ENCODE results near the gene WRAP53. TPM values are rescaled to one million over a fixed set of nuclear protein-coding genes. Genes with fewer than 3 reads are reported as not detected.
A peak's percentile ranks its signal among the peaks of the same experiment; 100 is the strongest.

Gene WRAP53
- total and polyA plus RNA-seq, 2 of the 13 experiments (the other 11 are each of a cell fraction or from before 2014, with no cell fraction given): 7.0 to 19.5 TPM

GRCh38 chr17:7687072-7687907 is 987 bp upstream of the WRAP53 start, which contains the start of gene TP53 (continued):
- TF ChIP-seq ZNF577 (CRISPR knock-in tag; IDR thresholded peaks at IDR 0.05; ENCODE audit: borderline replicate concordance, low read depth) (no peak), EED (CRISPR knock-in tag; IDR thresholded peaks at IDR 0.05) (no peak), HMGXB4 (CRISPR knock-in tag; IDR thresholded peaks at IDR 0.05; ENCODE audit: borderline replicate concordance in 1 of 2, low read depth in 1 of 2) (peak in 1 of 2 experiments; percentile 25; a peak in 1 of 4 replicates), ZNF503 (CRISPR knock-in tag; IDR thresholded peaks at IDR 0.05) (no peak), RBM22 (optimal IDR thresholded peaks at IDR 0.05; ENCODE audit: low read length) (no peak), HNRNPH1 (optimal IDR thresholded peaks at IDR 0.05; ENCODE audit: low read depth, low read length) (no peak), BORCS8-MEF2B (CRISPR knock-in tag; IDR thresholded peaks at IDR 0.05) (peak; percentile 81; the same call in 1 of the 2 replicates), SMAD9 (CRISPR knock-in tag; IDR thresholded peaks at IDR 0.05) (no peak), DMTF1 (CRISPR knock-in tag; IDR thresholded peaks at IDR 0.05) (no peak), GABPA (IDR thresholded peaks at IDR 0.05; ENCODE audit: low read depth, low read length) (peak; percentile 43; the same call in 1 of the 2 replicates), GABPA (CRISPR knock-in tag; IDR thresholded peaks at IDR 0.05; ENCODE audit: low read depth) (peak; percentile 86), ISL2 (CRISPR knock-in tag; IDR thresholded peaks at IDR 0.05) (no peak), ZBTB2 (CRISPR knock-in tag; IDR thresholded peaks at IDR 0.05; ENCODE audit: low read depth) (0 out of 2 replicates have a peak, but pooled peaks have one; percentile 57), CENPT (CRISPR knock-in tag; IDR thresholded peaks at IDR 0.05; ENCODE audit: low read depth) (peak; percentile 20; the same call in 1 of the 2 replicates), ZNF354B (CRISPR knock-in tag; IDR thresholded peaks at IDR 0.05) (no peak), ZSCAN22 (CRISPR knock-in tag; IDR thresholded peaks at IDR 0.05) (no peak), PLSCR1 (CRISPR knock-in tag; IDR thresholded peaks at IDR 0.05; ENCODE audit: borderline replicate concordance) (no peak), ZNF776 (CRISPR knock-in tag; IDR thresholded peaks at IDR 0.05) (peak; percentile 56; the same call in 1 of the 2 replicates), REXO4 (CRISPR knock-in tag; IDR thresholded peaks at IDR 0.05; ENCODE audit: borderline replicate concordance) (no peak), TP53 (CRISPR knock-in tag; conservative IDR thresholded peaks at IDR 0.05) (0 out of 2 replicates have a peak, but pooled peaks have one; percentile 24)
